CD4-positive, alpha-beta T cell treated with Interleukin-10 for 1 hour (primary cell): ENCODE data around the gene LCN15.
A peak's percentile ranks its signal among the peaks of the same experiment; 100 is the strongest.
"Not testable (repeated sequence)": the region's sequence is repeated elsewhere in the genome, so short reads cannot be mapped to it uniquely, and the experiment has no call there.

Source experiments
- DNase-seq: peaks from one replicate; pipeline ENCODE4 v3.0.0-alpha.2; 2020

The LCN15 gene

DNA sequence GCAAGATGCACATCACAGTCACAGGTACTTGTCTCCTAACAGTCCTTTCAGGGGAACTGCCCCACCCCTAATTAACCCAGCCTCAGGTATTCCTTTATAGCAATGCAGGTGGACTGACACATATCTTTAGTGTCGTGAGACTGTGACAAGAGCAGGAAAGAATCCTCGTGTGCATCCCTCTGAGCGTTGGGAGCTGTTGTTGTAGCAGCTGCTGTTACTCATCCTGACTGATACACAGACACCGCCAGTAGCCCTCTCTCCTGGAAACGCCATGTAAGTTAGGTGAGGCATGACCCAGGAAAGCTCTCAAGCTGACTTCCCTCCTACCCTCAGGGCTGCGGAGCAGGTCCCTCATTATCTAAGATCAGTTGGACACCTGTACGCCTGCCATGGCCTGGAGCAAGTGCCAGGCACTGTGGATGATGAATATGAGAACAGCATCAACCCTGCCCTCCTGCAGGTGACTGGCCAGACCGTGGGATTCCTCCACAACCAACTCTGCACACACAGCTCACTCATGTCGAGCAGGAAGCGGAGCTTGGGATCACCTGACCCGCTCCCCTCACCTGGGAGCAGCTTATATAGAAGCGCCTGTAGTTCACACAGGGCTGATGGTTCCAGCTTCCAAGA lies 10.2 kb upstream of the LCN15 start:
- DNase-seq = no peak

GRCh38 chr9:136773386-136774044 lies 9.2 kb upstream of the LCN15 start:
- no peak for DNase-seq

GRCh38 chr9:136771907-136772415 lies 7.6 kb upstream of the LCN15 start:
- DNase-seq = no peak

DNA sequence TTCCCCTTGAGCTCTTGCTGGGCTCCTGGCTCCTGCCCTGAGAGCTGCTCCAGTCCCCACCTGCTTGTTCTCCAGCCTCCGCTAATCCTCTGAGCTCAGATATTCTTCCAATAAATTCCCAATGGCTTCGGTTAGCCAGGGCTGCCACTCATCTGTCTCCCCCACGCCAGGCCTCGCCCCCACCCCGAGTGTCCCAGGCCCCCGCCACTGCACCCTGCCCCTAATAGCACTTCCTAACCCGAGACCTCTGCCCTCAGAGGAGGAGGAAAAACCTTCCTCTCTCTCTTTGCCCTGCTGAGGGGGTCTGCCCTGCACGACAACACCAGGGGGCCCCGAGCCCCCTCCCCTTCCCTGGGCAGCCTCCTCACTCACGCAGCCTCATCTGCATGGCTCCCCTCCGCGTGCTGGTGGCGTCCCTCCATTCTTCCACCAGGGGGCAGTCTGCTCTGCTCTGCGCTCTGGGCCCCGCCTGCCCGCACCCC lies 5.4 kb upstream of the LCN15 start:
- DNase-seq = peak; percentile 59

DNA sequence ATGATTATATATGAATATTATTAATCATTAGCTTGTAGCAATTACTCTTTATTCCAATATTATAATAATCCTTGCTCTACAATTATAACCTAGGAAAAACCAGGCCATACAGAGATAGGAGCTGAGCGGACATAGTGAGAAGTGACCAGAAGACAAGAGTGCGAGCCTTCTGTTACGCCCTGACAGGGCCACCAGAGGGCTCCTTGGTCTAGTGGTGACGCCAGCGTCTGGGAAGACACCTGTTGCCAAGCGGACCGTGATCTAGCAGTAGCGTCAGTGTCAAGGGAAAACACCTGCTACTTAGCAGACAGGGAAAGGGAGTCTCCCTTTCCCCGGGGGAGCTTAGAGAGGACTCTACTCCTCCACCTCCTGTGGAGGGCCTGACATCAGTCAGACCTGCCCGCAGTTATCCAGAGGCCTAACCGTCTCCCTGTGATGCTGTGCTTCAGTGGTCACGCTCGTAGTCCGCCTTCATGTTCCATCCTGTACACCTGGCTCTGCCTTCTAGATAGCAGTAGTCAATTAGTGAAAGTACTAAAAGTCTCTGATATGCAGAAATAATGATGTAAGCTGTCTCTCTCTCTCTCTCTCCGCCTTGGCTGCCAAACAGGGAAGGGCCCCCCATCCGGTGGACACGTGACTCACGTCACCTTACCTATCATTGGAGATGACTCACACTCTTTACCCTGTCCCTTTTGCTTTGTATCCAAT lies 2.2 kb upstream of the LCN15 start:
- peak; percentile 65 for DNase-seq

- not testable (repeated sequence) for DNase-seq
Observed at GRCh38 chr9:136765745-136766409, 1.6 kb upstream of the LCN15 start.

DNA sequence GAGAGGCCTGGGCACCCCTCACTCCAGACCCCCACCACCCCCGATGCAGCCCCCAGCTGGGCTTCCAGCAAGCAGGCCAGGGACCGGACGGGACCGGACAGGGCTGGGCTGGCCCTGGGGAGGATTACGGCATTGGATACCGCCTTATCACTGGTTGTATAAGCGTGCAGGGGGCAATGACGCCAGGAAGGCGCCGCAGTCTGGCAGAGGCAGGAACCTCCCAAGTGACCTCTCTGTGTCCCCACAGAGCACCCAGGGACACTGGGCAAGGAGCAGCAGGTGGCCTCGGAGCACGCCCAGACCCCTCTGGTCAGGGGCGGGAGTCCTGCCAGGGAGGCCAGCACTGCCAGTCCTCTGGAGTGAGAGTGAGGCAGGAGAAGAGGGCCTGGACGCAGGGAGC lies 723 bp upstream of the LCN15 start:
- DNase-seq = no peak

- no peak for DNase-seq
Observed at GRCh38 chr9:136763649-136764035, 676 bp downstream of the LCN15 start.

GRCh38 chr9:136762915-136763648 lies 1.2 kb downstream of the LCN15 start:
- peak; percentile 36 for DNase-seq

GRCh38 chr9:136762221-136762691 lies 2.1 kb downstream of the LCN15 start:
- no peak for DNase-seq

- no peak for DNase-seq
Observed at GRCh38 chr9:136761545-136761981, 2.8 kb downstream of the LCN15 start.

DNA sequence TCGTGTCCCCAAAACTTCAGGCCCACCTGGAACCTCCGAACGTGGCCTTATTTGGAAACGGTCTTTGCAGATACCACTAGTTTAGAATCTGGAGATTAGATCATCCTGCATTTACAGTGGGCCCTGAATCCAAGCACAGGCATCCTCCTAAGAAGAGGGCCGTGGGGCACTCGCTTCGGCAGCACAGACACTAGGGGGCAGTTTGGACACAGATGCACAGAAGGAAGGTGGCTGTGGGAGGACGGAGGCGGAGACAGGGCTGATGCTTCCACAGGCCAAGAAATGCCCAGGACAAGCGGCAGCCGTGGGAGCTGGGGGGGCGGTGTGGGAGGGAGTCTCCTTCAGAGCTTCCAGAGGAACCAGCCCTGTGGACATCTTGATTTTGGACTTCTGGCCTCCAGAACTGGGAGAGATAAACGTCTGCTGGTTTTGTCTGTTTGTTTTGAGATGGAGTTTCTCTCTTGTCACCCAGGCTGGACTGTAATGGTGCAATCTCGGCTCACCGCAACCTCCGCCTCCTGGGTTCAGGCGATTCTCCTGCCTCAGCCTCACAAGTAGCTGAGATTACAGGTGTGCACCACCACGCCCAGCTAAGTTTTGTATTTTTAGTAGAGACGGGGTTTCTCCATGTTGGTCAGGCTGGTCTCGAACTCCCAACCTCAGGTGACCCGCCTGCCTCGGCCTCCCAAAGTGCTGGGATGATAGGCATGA lies 3.3 kb downstream of the LCN15 start:
- peak; percentile 26 for DNase-seq

- DNase-seq = no peak
Observed at GRCh38 chr9:136760424-136760823, 3.9 kb downstream of the LCN15 start.

DNA sequence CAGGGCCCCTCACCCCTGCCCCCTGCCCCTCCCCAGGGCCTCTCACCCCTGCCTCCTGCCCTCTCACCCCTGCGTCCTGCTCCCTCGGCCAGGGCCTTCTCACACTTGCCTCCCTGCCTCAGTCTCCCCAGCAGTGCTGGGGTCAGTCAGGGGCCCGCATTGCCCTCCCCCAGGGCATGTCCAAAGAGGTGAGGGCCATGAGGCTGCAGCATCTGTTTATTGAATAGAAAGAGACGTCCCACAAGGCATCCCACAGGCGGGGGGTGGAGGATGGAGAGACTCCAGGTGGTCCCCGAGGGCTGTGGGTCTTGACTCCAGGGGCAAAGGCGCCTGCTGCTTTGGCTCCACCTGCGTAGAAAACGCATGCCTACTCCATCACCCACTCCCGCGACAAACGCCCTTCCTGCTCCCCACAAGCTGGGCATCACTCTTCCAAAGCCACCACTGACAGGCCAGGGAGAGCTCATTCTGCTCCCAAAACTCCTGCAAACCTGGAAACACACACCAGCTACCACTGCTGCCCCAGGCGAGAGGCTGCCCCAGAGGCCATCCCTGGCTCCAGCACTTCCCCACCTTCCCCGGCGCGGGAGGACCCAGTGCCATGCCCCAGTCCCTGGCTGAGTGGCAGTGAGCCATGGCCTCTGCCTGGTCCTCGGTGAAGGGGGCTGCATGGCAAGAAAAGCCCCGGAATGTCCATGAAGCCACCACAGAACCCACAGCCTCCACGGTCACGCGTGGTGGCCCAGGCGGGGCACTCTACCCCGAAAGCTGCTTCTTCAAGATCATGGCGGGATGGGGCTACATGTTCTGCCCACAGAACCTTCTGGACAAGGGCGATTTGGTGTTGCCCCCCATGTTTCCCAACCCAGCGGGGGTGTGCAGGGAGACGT lies 4.6 kb downstream of the LCN15 start:
- DNase-seq = no peak

- DNase-seq = no peak
Observed at GRCh38 chr9:136759001-136759400, 5.3 kb downstream of the LCN15 start.

GRCh38 chr9:136757751-136758140 lies 6.6 kb downstream of the LCN15 start:
- DNase-seq = no peak

GRCh38 chr9:136757328-136757727 lies 7.0 kb downstream of the LCN15 start:
- no peak for DNase-seq

GRCh38 chr9:136756836-136757235 lies 7.5 kb downstream of the LCN15 start:
- DNase-seq = no peak

DNA sequence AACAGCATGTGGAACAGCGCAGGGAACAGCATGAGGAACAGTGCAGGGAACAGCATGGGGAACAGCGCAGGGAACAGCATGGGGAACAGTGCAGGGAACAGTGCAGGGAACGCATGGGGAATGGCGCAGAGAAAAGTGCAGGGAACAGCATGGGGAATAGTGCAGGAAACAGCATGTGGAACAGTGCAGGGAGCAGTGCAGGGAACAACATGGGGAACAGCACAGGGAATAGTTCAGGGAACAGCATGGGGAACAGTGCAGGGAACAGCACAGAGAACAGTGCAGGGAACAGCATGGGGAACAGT lies 8.2 kb downstream of the LCN15 start:
- DNase-seq = no peak

- not testable (repeated sequence) for DNase-seq
Observed at GRCh38 chr9:136755302-136756133, 8.8 kb downstream of the LCN15 start.
